ENCODE data around the gene CDC123.

CDC123 gene

DNA sequence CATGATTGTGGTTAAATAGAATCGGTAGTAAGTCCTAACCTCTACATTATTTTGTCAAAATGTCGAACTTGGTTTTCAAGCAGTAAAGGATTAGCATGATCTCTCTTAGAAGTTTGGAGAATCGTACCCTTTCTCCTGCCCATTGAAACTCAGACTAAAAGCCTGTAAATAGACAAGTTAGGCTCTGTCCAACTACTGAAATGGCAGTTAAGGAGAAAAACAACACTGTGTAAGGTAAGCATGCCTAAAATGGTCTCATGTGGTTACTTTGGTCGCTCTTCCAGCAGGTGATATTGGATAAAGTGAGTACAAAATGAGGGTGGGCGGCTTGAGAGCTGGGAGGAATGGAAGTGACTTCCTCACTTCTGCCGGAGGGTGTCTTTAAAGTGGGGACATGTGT lies 41.5 kb upstream of the CDC123 start (continued):
- TF ChIP-seq, protein P1, sequence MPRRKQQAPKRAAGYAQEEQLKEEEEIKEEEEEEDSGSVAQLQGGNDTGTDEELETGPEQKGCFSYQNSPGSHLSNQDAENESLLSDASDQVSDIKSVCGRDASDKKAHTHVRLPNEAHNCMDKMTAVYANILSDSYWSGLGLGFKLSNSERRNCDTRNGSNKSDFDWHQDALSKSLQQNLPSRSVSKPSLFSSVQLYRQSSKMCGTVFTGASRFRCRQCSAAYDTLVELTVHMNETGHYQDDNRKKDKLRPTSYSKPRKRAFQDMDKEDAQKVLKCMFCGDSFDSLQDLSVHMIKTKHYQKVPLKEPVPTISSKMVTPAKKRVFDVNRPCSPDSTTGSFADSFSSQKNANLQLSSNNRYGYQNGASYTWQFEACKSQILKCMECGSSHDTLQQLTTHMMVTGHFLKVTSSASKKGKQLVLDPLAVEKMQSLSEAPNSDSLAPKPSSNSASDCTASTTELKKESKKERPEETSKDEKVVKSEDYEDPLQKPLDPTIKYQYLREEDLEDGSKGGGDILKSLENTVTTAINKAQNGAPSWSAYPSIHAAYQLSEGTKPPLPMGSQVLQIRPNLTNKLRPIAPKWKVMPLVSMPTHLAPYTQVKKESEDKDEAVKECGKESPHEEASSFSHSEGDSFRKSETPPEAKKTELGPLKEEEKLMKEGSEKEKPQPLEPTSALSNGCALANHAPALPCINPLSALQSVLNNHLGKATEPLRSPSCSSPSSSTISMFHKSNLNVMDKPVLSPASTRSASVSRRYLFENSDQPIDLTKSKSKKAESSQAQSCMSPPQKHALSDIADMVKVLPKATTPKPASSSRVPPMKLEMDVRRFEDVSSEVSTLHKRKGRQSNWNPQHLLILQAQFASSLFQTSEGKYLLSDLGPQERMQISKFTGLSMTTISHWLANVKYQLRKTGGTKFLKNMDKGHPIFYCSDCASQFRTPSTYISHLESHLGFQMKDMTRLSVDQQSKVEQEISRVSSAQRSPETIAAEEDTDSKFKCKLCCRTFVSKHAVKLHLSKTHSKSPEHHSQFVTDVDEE (CRISPR knock-in tag; IDR thresholded peaks at IDR 0.05): no peak

DNA sequence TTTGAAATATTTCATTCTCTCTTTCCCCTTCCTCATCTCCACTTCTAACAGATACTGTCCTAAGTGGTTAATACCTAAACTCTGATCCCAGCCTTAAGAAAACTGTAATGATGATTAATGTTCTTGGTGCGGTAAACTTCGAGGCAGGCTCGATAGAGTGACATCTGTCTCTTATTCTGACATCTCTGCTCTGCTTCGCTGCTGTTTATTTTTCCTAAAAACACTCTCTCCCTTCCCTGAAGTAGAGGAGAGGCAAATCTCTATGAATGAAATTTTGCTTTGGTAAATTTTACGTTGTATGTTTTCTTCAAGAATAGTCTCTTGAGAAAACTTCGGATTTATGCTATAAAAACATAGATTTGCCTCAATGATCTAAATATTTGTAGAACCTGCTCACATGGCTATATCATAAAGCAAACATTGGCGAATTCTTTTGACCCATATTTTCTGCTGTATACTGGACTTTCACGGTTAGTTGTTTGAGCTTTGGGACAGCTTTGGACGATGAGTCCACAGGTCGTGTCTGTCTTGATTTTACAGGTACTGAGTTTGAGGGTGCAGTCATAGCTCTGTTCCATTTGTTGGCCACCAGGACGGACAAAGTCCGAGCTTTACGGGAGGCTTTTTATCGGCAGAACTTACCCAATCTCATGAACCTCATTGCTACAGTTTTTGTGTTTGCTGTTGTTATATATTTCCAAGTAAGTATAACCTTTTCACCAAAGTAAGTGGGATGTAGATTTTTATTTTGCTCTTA lies 39.4 kb upstream of the CDC123 start:
- no peak for TF ChIP-seq TCF4 (CRISPR knock-in tag; IDR thresholded peaks at IDR 0.05; ENCODE audit: borderline replicate concordance)
- TF ChIP-seq ARNTL (CRISPR knock-in tag; IDR thresholded peaks at IDR 0.05; ENCODE audit: borderline replicate concordance, low read depth): no peak
- no peak for TF ChIP-seq BACH2 (CRISPR knock-in tag; IDR thresholded peaks at IDR 0.05; ENCODE audit: borderline replicate concordance)
- TF ChIP-seq TOX (CRISPR knock-in tag; IDR thresholded peaks at IDR 0.05; ENCODE audit: borderline replicate concordance): no peak
- no peak for TF ChIP-seq SNAI2 (CRISPR knock-in tag; IDR thresholded peaks at IDR 0.05)
- no peak for TF ChIP-seq ZFP30 (CRISPR knock-in tag; IDR thresholded peaks at IDR 0.05)
- TF ChIP-seq, protein P2, sequence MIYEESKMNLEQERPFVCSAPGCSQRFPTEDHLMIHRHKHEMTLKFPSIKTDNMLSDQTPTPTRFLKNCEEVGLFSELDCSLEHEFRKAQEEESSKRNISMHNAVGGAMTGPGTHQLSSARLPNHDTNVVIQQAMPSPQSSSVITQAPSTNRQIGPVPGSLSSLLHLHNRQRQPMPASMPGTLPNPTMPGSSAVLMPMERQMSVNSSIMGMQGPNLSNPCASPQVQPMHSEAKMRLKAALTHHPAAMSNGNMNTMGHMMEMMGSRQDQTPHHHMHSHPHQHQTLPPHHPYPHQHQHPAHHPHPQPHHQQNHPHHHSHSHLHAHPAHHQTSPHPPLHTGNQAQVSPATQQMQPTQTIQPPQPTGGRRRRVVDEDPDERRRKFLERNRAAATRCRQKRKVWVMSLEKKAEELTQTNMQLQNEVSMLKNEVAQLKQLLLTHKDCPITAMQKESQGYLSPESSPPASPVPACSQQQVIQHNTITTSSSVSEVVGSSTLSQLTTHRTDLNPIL (CRISPR knock-in tag; IDR thresholded peaks at IDR 0.05; ENCODE audit: low read depth): no peak
- TF ChIP-seq ESRRG (CRISPR knock-in tag; IDR thresholded peaks at IDR 0.05): no peak
- no peak for ATAC-seq

DNA sequence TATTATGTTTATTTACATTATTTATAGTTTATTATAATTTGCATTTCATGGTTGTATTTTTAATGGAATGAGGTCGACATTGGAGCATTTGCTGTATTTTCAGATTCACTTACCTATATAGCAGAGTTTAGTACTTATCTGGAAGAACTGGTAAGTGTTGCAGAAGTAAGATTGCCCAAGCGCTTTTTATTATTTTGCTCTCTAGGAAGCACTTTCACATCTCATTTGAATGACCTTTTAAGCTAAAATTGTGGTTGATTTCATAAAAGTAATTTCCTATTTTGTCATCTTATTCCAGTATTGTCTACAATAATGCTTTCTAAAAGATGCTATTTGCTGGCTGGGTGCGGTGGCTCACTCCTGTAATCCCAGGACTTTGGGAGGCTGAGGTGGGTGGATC lies 37.9 kb upstream of the CDC123 start:
- ATAC-seq: no peak
- TF ChIP-seq ZNF70 (CRISPR knock-in tag; IDR thresholded peaks at IDR 0.05): no peak
- TF ChIP-seq ESRRG (CRISPR knock-in tag; IDR thresholded peaks at IDR 0.05): no peak
- TF ChIP-seq, protein P3, sequence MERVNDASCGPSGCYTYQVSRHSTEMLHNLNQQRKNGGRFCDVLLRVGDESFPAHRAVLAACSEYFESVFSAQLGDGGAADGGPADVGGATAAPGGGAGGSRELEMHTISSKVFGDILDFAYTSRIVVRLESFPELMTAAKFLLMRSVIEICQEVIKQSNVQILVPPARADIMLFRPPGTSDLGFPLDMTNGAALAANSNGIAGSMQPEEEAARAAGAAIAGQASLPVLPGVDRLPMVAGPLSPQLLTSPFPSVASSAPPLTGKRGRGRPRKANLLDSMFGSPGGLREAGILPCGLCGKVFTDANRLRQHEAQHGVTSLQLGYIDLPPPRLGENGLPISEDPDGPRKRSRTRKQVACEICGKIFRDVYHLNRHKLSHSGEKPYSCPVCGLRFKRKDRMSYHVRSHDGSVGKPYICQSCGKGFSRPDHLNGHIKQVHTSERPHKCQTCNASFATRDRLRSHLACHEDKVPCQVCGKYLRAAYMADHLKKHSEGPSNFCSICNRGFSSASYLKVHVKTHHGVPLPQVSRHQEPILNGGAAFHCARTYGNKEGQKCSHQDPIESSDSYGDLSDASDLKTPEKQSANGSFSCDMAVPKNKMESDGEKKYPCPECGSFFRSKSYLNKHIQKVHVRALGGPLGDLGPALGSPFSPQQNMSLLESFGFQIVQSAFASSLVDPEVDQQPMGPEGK (CRISPR knock-in tag; IDR thresholded peaks at IDR 0.05; ENCODE audit: borderline replicate concordance): no peak
- no peak for TF ChIP-seq ZFP3 (CRISPR knock-in tag; IDR thresholded peaks at IDR 0.05)
- TF ChIP-seq, protein P4, sequence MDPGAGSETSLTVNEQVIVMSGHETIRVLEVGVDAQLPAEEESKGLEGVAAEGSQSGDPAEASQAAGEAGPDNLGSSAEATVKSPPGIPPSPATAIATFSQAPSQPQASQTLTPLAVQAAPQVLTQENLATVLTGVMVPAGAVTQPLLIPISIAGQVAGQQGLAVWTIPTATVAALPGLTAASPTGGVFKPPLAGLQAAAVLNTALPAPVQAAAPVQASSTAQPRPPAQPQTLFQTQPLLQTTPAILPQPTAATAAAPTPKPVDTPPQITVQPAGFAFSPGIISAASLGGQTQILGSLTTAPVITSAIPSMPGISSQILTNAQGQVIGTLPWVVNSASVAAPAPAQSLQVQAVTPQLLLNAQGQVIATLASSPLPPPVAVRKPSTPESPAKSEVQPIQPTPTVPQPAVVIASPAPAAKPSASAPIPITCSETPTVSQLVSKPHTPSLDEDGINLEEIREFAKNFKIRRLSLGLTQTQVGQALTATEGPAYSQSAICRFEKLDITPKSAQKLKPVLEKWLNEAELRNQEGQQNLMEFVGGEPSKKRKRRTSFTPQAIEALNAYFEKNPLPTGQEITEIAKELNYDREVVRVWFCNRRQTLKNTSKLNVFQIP (CRISPR knock-in tag; IDR thresholded peaks at IDR 0.05; ENCODE audit: borderline replicate concordance, low read depth): no peak
- TF ChIP-seq, protein P1 (CRISPR knock-in tag; IDR thresholded peaks at IDR 0.05): no peak
- no peak for TF ChIP-seq ZNF8 (CRISPR knock-in tag; IDR thresholded peaks at IDR 0.05)

DNA sequence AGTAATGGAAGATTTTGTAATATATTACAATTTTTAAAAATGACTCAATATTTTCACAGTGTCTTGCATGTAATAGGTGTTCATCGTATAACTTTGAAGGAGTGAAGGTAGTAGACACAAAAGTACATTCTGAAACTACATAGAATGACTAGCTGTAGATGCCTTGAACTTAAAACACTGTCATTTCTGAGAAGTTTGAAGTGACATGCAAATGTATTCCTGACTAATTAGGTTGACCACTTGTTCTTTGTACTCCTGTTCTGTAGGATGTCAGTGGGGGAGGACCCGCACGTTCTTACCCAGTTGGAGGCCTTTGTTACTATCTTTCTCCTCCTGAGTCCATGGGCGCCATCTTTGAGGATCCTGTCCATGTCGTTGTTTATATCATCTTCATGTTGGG lies 35.3 kb upstream of the CDC123 start:
- ATAC-seq: no peak
- TF ChIP-seq ZNF565 (CRISPR knock-in tag; conservative IDR thresholded peaks at IDR 0.05; ENCODE audit: low read depth): no peak
- no peak for TF ChIP-seq GLIS3 (CRISPR knock-in tag; IDR thresholded peaks at IDR 0.05)
- TF ChIP-seq, protein P5, sequence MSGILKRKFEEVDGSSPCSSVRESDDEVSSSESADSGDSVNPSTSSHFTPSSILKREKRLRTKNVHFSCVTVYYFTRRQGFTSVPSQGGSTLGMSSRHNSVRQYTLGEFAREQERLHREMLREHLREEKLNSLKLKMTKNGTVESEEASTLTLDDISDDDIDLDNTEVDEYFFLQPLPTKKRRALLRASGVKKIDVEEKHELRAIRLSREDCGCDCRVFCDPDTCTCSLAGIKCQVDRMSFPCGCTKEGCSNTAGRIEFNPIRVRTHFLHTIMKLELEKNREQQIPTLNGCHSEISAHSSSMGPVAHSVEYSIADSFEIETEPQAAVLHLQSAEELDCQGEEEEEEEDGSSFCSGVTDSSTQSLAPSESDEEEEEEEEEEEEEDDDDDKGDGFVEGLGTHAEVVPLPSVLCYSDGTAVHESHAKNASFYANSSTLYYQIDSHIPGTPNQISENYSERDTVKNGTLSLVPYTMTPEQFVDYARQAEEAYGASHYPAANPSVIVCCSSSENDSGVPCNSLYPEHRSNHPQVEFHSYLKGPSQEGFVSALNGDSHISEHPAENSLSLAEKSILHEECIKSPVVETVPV (CRISPR knock-in tag; IDR thresholded peaks at IDR 0.05): no peak
- no peak for TF ChIP-seq PPARA (CRISPR knock-in tag; IDR thresholded peaks at IDR 0.05; ENCODE audit: borderline replicate concordance)
- TF ChIP-seq SNAI2 (CRISPR knock-in tag; IDR thresholded peaks at IDR 0.05): no peak
- TF ChIP-seq, protein P4 (CRISPR knock-in tag; IDR thresholded peaks at IDR 0.05; ENCODE audit: borderline replicate concordance, low read depth): no peak
- no peak for TF ChIP-seq ZC3H10 (CRISPR knock-in tag; IDR thresholded peaks at IDR 0.05)
- TF ChIP-seq ISL1 (CRISPR knock-in tag; IDR thresholded peaks at IDR 0.05): no peak
- no peak for TF ChIP-seq ZFP3 (CRISPR knock-in tag; IDR thresholded peaks at IDR 0.05)
- TF ChIP-seq, protein P2 (CRISPR knock-in tag; IDR thresholded peaks at IDR 0.05; ENCODE audit: low read depth): no peak

Data from SK-N-SH treated with all-trans-retinoic acid at 6 μM for 48 hours (cell line).